Endodermal cell (in vitro differentiated cells): ENCODE results near the gene FBXW11. TPM values are rescaled to one million over a fixed set of nuclear protein-coding genes. Genes with fewer than 3 reads are reported as not detected.

Experiments used
- DNase-seq: peaks from one replicate; pipeline ENCODE4 v3.0.0-alpha.2; 2017
- H3K27ac ChIP-seq: 2 replicates; pipeline ENCODE4 v1.5.1; 2013; ENCODE audit warnings: mild to moderate bottlenecking, low read depth, low read length, moderate library complexity
- H3K27me3 ChIP-seq: 2 replicates; pipeline ENCODE4 v1.6.1; 2013; ENCODE audit warnings: mild to moderate bottlenecking, low read length, moderate library complexity; ENCODE audit not compliant: insufficient read depth, control insufficient read depth, poor library complexity, severe bottlenecking
- H3K36me3 ChIP-seq: 2 replicates; pipeline ENCODE4 v1.7.0; 2013; ENCODE audit warnings: mild to moderate bottlenecking, low read length, moderate library complexity; ENCODE audit not compliant: control insufficient read depth, insufficient read depth
- H3K4me1 ChIP-seq: one replicate; pipeline ENCODE4 v1.7.0; 2013; ENCODE audit warnings: low read length; ENCODE audit not compliant: control insufficient read depth, insufficient read depth
- H3K4me3 ChIP-seq: 2 replicates; pipeline ENCODE4 v1.5.1; 2013; ENCODE audit warnings: mild to moderate bottlenecking, low read length, moderate library complexity
- H3K9ac ChIP-seq: 2 replicates; pipeline ENCODE4 v1.6.1; 2013; ENCODE audit warnings: mild to moderate bottlenecking, low read length, moderate library complexity; ENCODE audit not compliant: poor library complexity, severe bottlenecking; ENCODE audit errors: extremely low read depth
- H3K9me3 ChIP-seq: 2 replicates; pipeline ENCODE4 v1.6.1; 2013; ENCODE audit warnings: mild to moderate bottlenecking, low read length, moderate library complexity; ENCODE audit not compliant: control insufficient read depth
- H3K27ac Mint-ChIP-seq: 2 replicates; pipeline ENCODE4 v1.8.0; 2020; ENCODE audit warnings: mixed read lengths
- H3K27me3 Mint-ChIP-seq: 2 replicates; pipeline ENCODE4 v1.8.0; 2021; ENCODE audit warnings: mild to moderate bottlenecking, mixed read lengths; ENCODE audit not compliant: insufficient read depth
- H3K36me3 Mint-ChIP-seq: 2 replicates; pipeline ENCODE4 v1.8.0; 2020; ENCODE audit warnings: low read depth, mixed read lengths
- H3K4me1 Mint-ChIP-seq: 2 replicates; pipeline ENCODE4 v1.8.0; 2020; ENCODE audit warnings: mixed read lengths
- H3K4me3 Mint-ChIP-seq: 2 replicates; pipeline ENCODE4 v1.8.0; 2020; ENCODE audit warnings: mild to moderate bottlenecking, moderate library complexity, mixed read lengths
- H3K9me3 Mint-ChIP-seq: 2 replicates; pipeline ENCODE4 v1.8.0; 2020; ENCODE audit warnings: mild to moderate bottlenecking, mixed read lengths
- CTCF ChIP-seq: fragments of 200-600 bp; sonication (generic); conservative IDR thresholded peaks from 2 replicates; pipeline ENCODE4 v1.5.0; 2021; ENCODE audit warnings: antibody characterized with exemption, mild to moderate bottlenecking
- WGBS, 2 experiments: methylation state at CpG; one replicate each; pipeline versions ENCODE4 v1.1.5 to v1.1.7; 2013; ENCODE audit warnings: missing lambda C conversion rate in 2 of 2, mixed read lengths in 1 of 2; ENCODE audit not compliant: insufficient coverage in 1 of 2, insufficient read length in 1 of 2; 5-methylcytosine and 5-hydroxymethylcytosine counted together
- total RNA-seq, 2 donors: library from RNA; stranded (reverse); fragmentation: NEBNext Ultra II Directional in 1 of 2; extraction: Animal tissue kit (Norgen Biotek cat#: 25700) in 1 of 2; gene quantifications; 2 replicates in 1 of 2; 3 replicates in 1 of 2; pipeline ENCODE4 v1.2.1, GENCODE V29; 2021

Gene FBXW11
- total RNA-seq, 2 donors from 2014 or later: 42.2 to 49.4 TPM

GRCh38 chr5:171906066-171906570 lies 100.3 kb downstream of the FBXW11 start:
- H3K27ac Mint-ChIP-seq: no peak overlapping the region
- 58% methylated on average over 4 of the region's 4 CpGs; no CpG with 5 or more reads in 1 of the 2 experiments for WGBS, 2 experiments
- H3K27me3 Mint-ChIP-seq: no peaks in the 10 kb centered on the region
- no peaks in the 10 kb centered on the region for H3K9me3 ChIP-seq
- H3K4me1 Mint-ChIP-seq: peaks cover 24% of the 10 kb centered on the region
- H3K27ac ChIP-seq: no peak overlapping the region
- peaks cover 13% of the 10 kb centered on the region for H3K4me1 ChIP-seq
- H3K4me3 ChIP-seq: peak overlapping the region; percentile 1
- DNase-seq: no peak
- no peaks in the 10 kb centered on the region for H3K9me3 Mint-ChIP-seq
- no peak overlapping the region for H3K4me3 Mint-ChIP-seq
- H3K36me3 ChIP-seq: peaks cover 15% of the 10 kb centered on the region
- no peak overlapping the region for H3K9ac ChIP-seq
- peaks cover 14% of the 10 kb centered on the region for H3K36me3 Mint-ChIP-seq
- no peak for TF ChIP-seq CTCF
- H3K27me3 ChIP-seq: no peaks in the 10 kb centered on the region

- H3K27ac Mint-ChIP-seq: no peak overlapping the region
- no peak overlapping the region for H3K27ac ChIP-seq
- H3K27me3 Mint-ChIP-seq: no peaks in the 10 kb centered on the region
Observed at GRCh38 chr5:171904886-171905285, 101.6 kb downstream of the FBXW11 start.

GRCh38 chr5:171901764-171902163 lies 104.7 kb downstream of the FBXW11 start:
- H3K27ac Mint-ChIP-seq: no peak overlapping the region
- H3K9me3 Mint-ChIP-seq: no peaks in the 10 kb centered on the region
- 89 to 97% methylated on average over 4 to 7 of the region's 7 CpGs for WGBS, 2 experiments
- H3K4me1 ChIP-seq: peaks cover 11% of the 10 kb centered on the region
- no peak overlapping the region for H3K27ac ChIP-seq
- no peak overlapping the region for H3K4me3 ChIP-seq
- no peak for DNase-seq
- peaks cover 22% of the 10 kb centered on the region for H3K4me1 Mint-ChIP-seq
- H3K9ac ChIP-seq: no peak overlapping the region
- TF ChIP-seq CTCF: no peak
- no peaks in the 10 kb centered on the region for H3K27me3 ChIP-seq
- peaks cover 39% of the 10 kb centered on the region for H3K36me3 ChIP-seq
- H3K4me3 Mint-ChIP-seq: no peak overlapping the region
- no peaks in the 10 kb centered on the region for H3K27me3 Mint-ChIP-seq
- H3K36me3 Mint-ChIP-seq: peaks cover 25% of the 10 kb centered on the region
- no peaks in the 10 kb centered on the region for H3K9me3 ChIP-seq

More at GRCh38 chr5:171904886-171905285, 101.6 kb downstream of the FBXW11 start:
- no peak for TF ChIP-seq CTCF
- no peaks in the 10 kb centered on the region for H3K27me3 ChIP-seq
- Mint-ChIP-seq H3K36me3 (peaks cover 11% of the 10 kb centered on the region), H3K9me3 (no peaks in the 10 kb centered on the region), H3K4me3 (no peak overlapping the region), H3K4me1 (peaks cover 24% of the 10 kb centered on the region)
- H3K4me3 ChIP-seq: no peak overlapping the region
- no peaks in the 10 kb centered on the region for H3K9me3 ChIP-seq
- no peak for DNase-seq
- peaks cover 13% of the 10 kb centered on the region for H3K4me1 ChIP-seq
- no peak overlapping the region for H3K9ac ChIP-seq
- H3K36me3 ChIP-seq: peaks cover 15% of the 10 kb centered on the region
